GM10266 (cell line): ENCODE measurements around the gene CENPL.
A peak's percentile ranks its signal among the peaks of the same experiment; 100 is the strongest.

Source experiments
- DNase-seq: peaks from one replicate; pipeline ENCODE4 v3.0.0; 2012; ENCODE audit errors: extremely low spot score
- TF ChIP-seq, protein P1 (sequence below): IDR thresholded peaks from 2 replicates; pipeline ENCODE4 v1.5.1; 2012; ENCODE audit warnings: mild to moderate bottlenecking, low read depth; ENCODE audit not compliant: control insufficient read depth, insufficient read depth; ENCODE audit errors: missing control alignments

The CENPL gene, protein sequence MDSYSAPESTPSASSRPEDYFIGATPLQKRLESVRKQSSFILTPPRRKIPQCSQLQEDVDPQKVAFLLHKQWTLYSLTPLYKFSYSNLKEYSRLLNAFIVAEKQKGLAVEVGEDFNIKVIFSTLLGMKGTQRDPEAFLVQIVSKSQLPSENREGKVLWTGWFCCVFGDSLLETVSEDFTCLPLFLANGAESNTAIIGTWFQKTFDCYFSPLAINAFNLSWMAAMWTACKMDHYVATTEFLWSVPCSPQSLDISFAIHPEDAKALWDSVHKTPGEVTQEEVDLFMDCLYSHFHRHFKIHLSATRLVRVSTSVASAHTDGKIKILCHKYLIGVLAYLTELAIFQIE

DNA sequence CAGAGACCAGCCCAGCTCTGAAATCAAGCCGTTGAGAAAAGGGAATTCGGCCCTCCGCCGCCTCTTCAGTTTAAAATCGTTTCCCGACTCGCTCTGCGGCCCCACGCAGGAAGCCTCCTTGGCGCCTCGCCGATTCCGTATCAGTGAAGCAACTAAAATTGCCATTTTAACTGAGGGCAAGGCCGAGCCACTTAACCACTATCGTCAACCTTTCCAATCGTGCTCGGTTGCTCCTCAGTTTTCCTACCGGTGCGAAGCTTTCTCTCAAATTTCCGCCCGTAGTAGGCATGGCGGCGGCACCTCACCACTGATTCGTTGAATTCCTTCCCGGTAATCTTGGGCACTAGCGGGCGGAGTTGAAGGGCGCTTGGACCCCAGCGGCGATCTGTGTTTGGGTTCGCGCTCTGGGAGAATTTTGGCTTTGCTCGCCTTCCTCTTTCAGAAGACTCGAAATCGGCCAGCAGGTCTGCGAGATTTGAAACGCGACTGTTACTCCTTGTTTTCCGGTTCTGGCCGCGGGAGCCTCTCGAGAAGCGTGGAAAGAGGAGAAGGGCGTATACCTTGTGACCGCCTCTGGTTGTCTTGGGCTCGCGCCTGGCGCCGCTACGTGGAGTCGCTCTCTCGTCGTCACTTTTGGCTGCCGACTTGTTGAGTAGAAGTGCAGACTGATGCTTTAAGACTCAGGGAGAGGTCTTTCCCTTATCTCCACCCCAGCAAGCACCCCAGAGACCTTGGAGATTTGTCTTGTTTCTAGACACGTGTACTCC lies at the start of gene CENPL, which contains the start of gene DARS2:
Gene CENPL (minus strand): TSS at position 569 of the 767 bp plus-strand sequence. CDS start 13,584 bp downstream, outside the sequence.
Gene DARS2 (plus strand): TSS at position 359 of the 767 bp plus-strand sequence. CDS start 557 bp downstream, outside the sequence.
- DNase-seq = peak; percentile 86
- TF ChIP-seq, protein P1, sequence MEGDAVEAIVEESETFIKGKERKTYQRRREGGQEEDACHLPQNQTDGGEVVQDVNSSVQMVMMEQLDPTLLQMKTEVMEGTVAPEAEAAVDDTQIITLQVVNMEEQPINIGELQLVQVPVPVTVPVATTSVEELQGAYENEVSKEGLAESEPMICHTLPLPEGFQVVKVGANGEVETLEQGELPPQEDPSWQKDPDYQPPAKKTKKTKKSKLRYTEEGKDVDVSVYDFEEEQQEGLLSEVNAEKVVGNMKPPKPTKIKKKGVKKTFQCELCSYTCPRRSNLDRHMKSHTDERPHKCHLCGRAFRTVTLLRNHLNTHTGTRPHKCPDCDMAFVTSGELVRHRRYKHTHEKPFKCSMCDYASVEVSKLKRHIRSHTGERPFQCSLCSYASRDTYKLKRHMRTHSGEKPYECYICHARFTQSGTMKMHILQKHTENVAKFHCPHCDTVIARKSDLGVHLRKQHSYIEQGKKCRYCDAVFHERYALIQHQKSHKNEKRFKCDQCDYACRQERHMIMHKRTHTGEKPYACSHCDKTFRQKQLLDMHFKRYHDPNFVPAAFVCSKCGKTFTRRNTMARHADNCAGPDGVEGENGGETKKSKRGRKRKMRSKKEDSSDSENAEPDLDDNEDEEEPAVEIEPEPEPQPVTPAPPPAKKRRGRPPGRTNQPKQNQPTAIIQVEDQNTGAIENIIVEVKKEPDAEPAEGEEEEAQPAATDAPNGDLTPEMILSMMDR = no peak

DNA sequence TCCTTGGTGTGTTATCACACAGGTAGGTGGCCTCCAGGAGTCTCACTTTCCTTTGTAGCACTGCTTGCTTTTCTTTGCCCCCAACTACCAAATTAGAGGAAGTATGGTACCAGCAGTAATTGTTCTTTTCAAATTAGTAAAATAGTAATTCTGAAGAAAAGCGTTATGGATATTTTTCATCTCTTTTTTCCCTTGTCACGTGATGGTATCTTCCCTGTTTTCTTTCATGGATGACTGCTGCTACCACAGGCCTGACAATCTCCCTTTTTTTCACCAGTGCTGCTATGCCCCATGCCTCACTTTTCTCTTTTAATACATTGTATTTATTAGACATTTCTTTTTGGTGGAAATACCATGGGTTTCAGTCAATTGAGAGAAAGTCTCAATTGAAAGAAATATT lies 46.8 kb upstream of the CENPL start:
- DNase-seq = peak; percentile 7
- TF ChIP-seq, protein P1 = no peak

DNA sequence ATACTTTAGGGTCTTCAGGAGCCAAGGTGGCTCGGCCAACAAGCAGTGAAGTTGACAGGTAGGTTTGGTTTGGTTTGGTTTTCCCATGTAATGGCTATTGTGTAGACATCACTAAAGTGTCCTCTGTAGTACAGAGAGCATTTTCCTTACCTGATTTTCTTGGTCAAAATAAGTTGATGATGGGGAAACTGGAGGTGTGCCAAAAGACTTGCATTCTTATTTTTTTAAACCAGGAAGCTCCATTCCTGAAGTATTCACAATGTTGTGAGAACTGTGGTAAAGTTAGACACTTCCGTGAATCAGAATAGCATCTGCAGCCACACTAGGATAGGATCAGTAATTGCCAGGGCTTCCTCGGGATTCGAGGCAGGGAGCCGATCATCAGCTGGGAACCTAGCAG lies 46.4 kb upstream of the CENPL start:
- no peak for DNase-seq
- TF ChIP-seq, protein P1 = no peak

DNA sequence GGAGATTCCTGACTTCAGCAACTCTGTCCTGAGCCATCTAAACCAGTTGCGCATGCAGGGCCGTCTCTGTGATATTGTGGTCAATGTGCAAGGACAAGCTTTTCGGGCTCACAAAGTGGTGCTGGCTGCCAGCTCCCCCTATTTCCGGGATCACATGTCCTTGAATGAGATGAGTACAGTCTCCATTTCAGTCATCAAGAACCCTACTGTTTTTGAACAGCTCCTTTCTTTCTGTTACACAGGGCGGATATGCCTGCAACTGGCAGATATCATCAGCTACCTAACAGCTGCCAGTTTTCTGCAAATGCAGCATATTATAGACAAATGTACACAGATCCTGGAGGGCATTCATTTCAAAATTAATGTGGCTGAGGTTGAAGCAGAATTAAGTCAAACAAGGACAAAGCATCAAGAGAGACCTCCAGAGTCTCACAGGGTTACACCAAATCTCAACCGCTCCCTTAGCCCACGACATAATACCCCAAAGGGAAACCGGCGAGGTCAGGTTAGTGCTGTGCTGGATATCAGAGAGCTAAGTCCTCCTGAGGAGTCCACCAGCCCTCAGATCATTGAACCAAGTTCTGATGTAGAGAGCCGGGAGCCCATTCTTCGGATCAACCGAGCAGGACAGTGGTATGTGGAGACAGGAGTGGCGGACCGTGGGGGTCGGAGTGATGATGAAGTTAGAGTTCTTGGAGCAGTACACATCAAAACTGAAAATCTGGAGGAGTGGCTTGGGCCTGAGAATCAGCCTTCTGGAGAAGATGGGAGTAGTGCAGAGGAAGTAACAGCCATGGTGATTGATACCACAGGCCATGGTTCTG lies 45.8 kb upstream of the CENPL start:
- TF ChIP-seq, protein P1 = no peak
- DNase-seq = peak; percentile 68

DNA sequence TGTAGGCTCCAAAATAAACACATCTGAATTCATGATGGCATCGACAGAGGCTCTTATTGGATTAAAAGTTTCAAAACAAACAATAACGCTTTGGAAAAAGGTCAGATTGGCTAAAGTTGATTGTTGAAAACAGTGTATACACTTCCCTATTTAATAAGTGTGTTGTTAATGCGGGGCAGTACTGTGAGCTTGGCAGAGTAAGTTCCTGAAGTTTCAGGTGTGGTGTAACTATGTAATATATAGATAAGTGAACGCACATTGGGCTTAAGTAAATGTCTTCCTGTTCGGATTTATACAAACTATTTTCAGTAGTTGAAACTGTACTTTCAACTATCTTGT lies 44.3 kb upstream of the CENPL start:
- DNase-seq = peak; percentile 7
- TF ChIP-seq, protein P1 = no peak

DNA sequence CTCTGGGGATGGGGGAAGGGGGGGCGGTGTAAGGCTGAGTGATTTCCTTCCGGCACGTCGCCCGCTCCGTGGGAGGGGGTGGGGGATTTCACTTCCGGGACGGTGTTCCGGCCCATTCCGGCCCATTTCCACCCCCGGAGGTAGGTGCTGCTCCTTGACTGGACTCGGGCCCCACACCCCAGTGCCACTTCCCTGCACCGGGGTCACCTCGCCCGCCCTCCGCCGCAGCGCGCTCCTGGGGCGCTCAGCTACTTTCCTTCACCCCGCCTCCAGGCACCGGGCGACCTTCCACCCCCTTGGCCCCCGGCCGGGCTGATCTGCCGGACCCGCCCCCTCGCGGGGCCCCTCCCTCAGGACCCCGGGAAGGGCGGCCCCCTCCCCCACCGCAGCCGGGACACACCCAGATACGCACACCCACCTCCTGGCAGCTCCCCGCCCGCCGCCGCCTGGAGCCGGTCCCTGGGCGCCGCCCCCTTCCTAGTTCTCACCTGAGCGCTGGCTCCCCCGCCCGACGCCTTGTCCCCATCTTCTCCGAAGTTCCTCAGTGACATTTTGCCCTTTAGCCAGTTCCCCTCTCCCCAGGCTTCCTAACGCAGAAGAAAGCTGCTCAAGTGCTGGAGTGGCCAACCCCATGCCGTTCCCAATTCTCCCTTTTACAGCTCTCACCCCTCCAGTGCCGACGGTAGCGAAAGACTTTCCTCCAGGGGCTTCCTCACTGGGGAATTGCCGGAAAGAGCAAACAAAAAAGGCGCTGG lies 43.8 kb upstream of the CENPL start, which contains the start of gene ZBTB37:
Gene ZBTB37 (plus strand): TSS at position 115 of the 755 bp plus-strand sequence. CDS start 1,846 bp downstream, outside the sequence.
- peak; percentile 86 for DNase-seq
- TF ChIP-seq, protein P1 = peak; percentile 22
